HepG2 (cell line): Measurements from ENCODE around the gene OSBPL3. TPM values are rescaled to one million over a fixed set of nuclear protein-coding genes. Genes with fewer than 3 reads are reported as not detected.

Source experiments
- AHR ChIP-seq: IDR thresholded peaks from 2 replicates; pipeline ENCODE4 v1.6.1; 2018; ENCODE audit warnings: missing genetic modification reagents, missing compliant biosample characterization
- CREB1 ChIP-seq, 2 experiments: fragments of 450-650 bp in 1 of 2; IDR thresholded peaks; 2 replicates each; pipeline ENCODE4 v1.6.1; 2016 to 2017; ENCODE audit warnings: control low read depth in 1 of 2, mild to moderate bottlenecking in 1 of 2, missing compliant biosample characterization in 1 of 2, missing genetic modification characterization in 1 of 2
- FOXJ3 ChIP-seq: sonication (generic); formaldehyde crosslinking; IDR thresholded peaks from 2 replicates; pipeline ENCODE4 v1.4.0; 2020; ENCODE audit warnings: missing genetic modification reagents, mild to moderate bottlenecking, borderline replicate concordance
- KDM1A ChIP-seq: IDR thresholded peaks from 2 replicates; pipeline ENCODE4 v1.6.1; 2016; ENCODE audit warnings: missing compliant biosample characterization
- NFE2L2 ChIP-seq: fragments of 150-350 bp; IDR thresholded peaks from 2 replicates; pipeline ENCODE4 v1.6.1; 2014; ENCODE audit warnings: low read length
- NRL ChIP-seq: sonication (generic); formaldehyde crosslinking; IDR thresholded peaks from 2 replicates; pipeline ENCODE4 v1.5.0; 2020; ENCODE audit warnings: missing genetic modification reagents, mild to moderate bottlenecking, moderate library complexity, borderline replicate concordance
- RNF2 ChIP-seq: fragments of 450-650 bp; conservative IDR thresholded peaks from 2 replicates; pipeline ENCODE4 v1.6.1; 2016; ENCODE audit warnings: low read depth
- TAF1 ChIP-seq: sonication (generic); formaldehyde crosslinking; IDR thresholded peaks from 2 replicates; pipeline ENCODE4 v1.4.0; 2020; ENCODE audit warnings: missing genetic modification reagents
- ZBTB8A ChIP-seq: sonication (generic); formaldehyde crosslinking; IDR thresholded peaks from 2 replicates; pipeline ENCODE4 v1.4.0; 2020; ENCODE audit warnings: mild to moderate bottlenecking, low read depth, missing genetic modification reagents, borderline replicate concordance
- ZFP36L1 ChIP-seq: sonication (generic); formaldehyde crosslinking; IDR thresholded peaks from 2 replicates; pipeline ENCODE4 v1.8.0; 2022; ENCODE audit warnings: mild to moderate bottlenecking, missing genetic modification reagents, moderate library complexity
- ZNF614 ChIP-seq: IDR thresholded peaks from 2 replicates; pipeline ENCODE4 v1.6.1; 2018; ENCODE audit warnings: missing biosample characterization, missing genetic modification reagents, inconsistent platforms, borderline replicate concordance
- polyA plus RNA-seq, 8 experiments: library from polyadenylated mRNA; depleted of rRNA in 3 of 8; stranded (reverse) in 7 of 8; unstranded in 1 of 8; fragments of >200 nt; fragmentation: Illumina TruSeq in 4 of 8; extraction: Trizol in 4 of 8; gene quantifications; 2 replicates each; pipeline versions ENCODE4 v1.2.1 to v1.2.3, GENCODE V29; 2011 to 2016; ENCODE audit warnings: low read depth in 4 of 8, missing spikeins in 1 of 8, mixed read lengths in 1 of 8; ENCODE audit not compliant: insufficient read depth in 1 of 8
- total RNA-seq, 5 experiments: library from RNA; depleted of rRNA; stranded (reverse); fragments of >200 nt; fragmentation: Illumina TruSeq; extraction: Trizol; gene quantifications; 2 replicates each; pipeline ENCODE4 v1.2.3, GENCODE V29; 2016; ENCODE audit warnings: low read depth in 1 of 5
- TF ChIP-seq, protein P1 (sequence below), 2 experiments: IDR thresholded peaks; 2 replicates each; pipeline ENCODE4 v1.6.1; 2011 to 2012; ENCODE audit warnings: low read length in 2 of 2, borderline replicate concordance in 1 of 2, low read depth in 1 of 2, mild to moderate bottlenecking in 1 of 2, moderate library complexity in 1 of 2
- TF ChIP-seq, protein P2 (sequence below): sonication (generic); formaldehyde crosslinking; conservative IDR thresholded peaks from 2 replicates; pipeline ENCODE4 v1.8.0; 2022; ENCODE audit warnings: low read depth, missing genetic modification reagents
- TF ChIP-seq, protein P3 (sequence below), 2 experiments: sonication (generic) in 1 of 2; formaldehyde crosslinking in 1 of 2; IDR thresholded peaks; 2 replicates each; pipeline versions ENCODE4 v1.5.1 to v1.6.1; 2011 to 2020; ENCODE audit warnings: borderline replicate concordance in 1 of 2, low read depth in 1 of 2, low read length in 1 of 2, mild to moderate bottlenecking in 1 of 2, missing genetic modification reagents in 1 of 2, moderate library complexity in 1 of 2
- TF ChIP-seq, protein P4 (sequence below): sonication (generic); formaldehyde crosslinking; IDR thresholded peaks from 2 replicates; pipeline ENCODE4 v1.5.0; 2020; ENCODE audit warnings: mild to moderate bottlenecking, missing genetic modification reagents, borderline replicate concordance

The OSBPL3 gene
- total and polyA plus RNA-seq, 2 of the 13 experiments (the other 11 are each of a cell fraction or from before 2014, with no cell fraction given) = 8.8 to 28.9 TPM

DNA sequence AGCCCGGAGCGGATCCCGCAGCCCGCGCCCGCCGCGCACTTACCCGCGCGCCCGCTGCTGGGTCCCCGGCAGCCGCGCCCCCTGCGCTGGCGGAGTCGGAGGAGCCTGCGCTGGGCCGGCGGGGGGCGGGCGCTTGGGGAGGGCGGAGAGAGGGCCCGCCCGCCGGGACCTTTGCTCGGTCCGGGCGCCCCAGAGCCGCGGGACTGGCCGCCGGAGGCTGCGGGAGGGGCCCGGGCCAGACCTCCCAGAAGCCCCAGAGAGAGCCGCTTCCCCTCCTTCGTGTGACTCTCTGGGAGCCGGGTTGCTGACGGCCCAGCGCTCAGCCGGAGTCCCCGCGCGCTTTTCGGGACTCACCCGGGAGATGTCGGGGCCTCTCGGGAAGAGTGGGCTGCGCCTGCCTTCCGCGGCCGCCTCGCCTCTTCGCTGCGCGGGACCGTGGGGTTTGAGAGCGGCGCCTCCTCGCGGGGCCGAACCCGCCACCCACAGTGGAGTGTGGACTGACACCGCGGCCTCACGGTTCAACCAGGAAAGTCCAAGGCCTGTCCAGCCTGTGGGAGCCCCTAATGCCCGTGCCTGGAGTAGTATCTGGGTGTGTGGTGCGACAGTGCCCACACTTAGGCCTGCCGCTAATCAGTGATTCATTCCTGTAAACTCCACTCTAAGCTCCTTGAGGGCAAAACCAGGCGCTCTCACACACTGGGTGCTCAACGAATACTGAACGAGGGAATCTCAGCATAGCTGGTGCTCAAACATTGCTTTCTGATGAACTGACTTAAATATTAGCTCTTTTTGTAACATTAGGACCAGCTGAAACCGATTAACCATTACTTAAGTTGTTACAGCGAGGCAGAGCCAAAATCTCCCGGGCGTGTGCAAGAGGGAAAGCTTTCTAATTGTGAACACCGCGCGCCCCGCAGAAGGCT, 222.4 kb downstream of the OSBPL3 start, which contains the start of gene GSDME (continued):
- TF ChIP-seq, protein P1, sequence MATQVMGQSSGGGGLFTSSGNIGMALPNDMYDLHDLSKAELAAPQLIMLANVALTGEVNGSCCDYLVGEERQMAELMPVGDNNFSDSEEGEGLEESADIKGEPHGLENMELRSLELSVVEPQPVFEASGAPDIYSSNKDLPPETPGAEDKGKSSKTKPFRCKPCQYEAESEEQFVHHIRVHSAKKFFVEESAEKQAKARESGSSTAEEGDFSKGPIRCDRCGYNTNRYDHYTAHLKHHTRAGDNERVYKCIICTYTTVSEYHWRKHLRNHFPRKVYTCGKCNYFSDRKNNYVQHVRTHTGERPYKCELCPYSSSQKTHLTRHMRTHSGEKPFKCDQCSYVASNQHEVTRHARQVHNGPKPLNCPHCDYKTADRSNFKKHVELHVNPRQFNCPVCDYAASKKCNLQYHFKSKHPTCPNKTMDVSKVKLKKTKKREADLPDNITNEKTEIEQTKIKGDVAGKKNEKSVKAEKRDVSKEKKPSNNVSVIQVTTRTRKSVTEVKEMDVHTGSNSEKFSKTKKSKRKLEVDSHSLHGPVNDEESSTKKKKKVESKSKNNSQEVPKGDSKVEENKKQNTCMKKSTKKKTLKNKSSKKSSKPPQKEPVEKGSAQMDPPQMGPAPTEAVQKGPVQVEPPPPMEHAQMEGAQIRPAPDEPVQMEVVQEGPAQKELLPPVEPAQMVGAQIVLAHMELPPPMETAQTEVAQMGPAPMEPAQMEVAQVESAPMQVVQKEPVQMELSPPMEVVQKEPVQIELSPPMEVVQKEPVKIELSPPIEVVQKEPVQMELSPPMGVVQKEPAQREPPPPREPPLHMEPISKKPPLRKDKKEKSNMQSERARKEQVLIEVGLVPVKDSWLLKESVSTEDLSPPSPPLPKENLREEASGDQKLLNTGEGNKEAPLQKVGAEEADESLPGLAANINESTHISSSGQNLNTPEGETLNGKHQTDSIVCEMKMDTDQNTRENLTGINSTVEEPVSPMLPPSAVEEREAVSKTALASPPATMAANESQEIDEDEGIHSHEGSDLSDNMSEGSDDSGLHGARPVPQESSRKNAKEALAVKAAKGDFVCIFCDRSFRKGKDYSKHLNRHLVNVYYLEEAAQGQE (IDR thresholded peaks at IDR 0.05; ENCODE audit: borderline replicate concordance in 1 of 2, low read depth in 1 of 2, low read length in 2 of 2) = 0 out of 4 replicates have a peak, but pooled peaks of 1 of the 2 experiments have one; percentile 21
- TF ChIP-seq RNF2 = no peak
- no peak for TF ChIP-seq CREB1 (IDR thresholded peaks at IDR 0.05)
- no peak for TF ChIP-seq CREB1 (CRISPR knock-in tag; IDR thresholded peaks at IDR 0.05)
- TF ChIP-seq, protein P2, sequence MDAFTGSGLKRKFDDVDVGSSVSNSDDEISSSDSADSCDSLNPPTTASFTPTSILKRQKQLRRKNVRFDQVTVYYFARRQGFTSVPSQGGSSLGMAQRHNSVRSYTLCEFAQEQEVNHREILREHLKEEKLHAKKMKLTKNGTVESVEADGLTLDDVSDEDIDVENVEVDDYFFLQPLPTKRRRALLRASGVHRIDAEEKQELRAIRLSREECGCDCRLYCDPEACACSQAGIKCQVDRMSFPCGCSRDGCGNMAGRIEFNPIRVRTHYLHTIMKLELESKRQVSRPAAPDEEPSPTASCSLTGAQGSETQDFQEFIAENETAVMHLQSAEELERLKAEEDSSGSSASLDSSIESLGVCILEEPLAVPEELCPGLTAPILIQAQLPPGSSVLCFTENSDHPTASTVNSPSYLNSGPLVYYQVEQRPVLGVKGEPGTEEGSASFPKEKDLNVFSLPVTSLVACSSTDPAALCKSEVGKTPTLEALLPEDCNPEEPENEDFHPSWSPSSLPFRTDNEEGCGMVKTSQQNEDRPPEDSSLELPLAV (CRISPR knock-in tag) = no peak
- TF ChIP-seq ZBTB8A = no peak
- TF ChIP-seq KDM1A (CRISPR knock-in tag) = no peak
- TF ChIP-seq NFE2L2 = no peak
- TF ChIP-seq, protein P3, sequence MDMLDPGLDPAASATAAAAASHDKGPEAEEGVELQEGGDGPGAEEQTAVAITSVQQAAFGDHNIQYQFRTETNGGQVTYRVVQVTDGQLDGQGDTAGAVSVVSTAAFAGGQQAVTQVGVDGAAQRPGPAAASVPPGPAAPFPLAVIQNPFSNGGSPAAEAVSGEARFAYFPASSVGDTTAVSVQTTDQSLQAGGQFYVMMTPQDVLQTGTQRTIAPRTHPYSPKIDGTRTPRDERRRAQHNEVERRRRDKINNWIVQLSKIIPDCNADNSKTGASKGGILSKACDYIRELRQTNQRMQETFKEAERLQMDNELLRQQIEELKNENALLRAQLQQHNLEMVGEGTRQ (IDR thresholded peaks at IDR 0.05; ENCODE audit: low read depth, low read length) = no peak
- TF ChIP-seq, protein P3 (CRISPR knock-in tag; IDR thresholded peaks at IDR 0.05; ENCODE audit: borderline replicate concordance) = no peak
- TF ChIP-seq NRL = no peak; the same call in 1 of the 2 replicates
- peak; percentile 66 for TF ChIP-seq TAF1
- no peak for TF ChIP-seq FOXJ3 (CRISPR knock-in tag)
- peak; percentile 38; the same call in 1 of the 2 replicates for TF ChIP-seq ZNF614
- TF ChIP-seq AHR = no peak
- TF ChIP-seq, protein P4, sequence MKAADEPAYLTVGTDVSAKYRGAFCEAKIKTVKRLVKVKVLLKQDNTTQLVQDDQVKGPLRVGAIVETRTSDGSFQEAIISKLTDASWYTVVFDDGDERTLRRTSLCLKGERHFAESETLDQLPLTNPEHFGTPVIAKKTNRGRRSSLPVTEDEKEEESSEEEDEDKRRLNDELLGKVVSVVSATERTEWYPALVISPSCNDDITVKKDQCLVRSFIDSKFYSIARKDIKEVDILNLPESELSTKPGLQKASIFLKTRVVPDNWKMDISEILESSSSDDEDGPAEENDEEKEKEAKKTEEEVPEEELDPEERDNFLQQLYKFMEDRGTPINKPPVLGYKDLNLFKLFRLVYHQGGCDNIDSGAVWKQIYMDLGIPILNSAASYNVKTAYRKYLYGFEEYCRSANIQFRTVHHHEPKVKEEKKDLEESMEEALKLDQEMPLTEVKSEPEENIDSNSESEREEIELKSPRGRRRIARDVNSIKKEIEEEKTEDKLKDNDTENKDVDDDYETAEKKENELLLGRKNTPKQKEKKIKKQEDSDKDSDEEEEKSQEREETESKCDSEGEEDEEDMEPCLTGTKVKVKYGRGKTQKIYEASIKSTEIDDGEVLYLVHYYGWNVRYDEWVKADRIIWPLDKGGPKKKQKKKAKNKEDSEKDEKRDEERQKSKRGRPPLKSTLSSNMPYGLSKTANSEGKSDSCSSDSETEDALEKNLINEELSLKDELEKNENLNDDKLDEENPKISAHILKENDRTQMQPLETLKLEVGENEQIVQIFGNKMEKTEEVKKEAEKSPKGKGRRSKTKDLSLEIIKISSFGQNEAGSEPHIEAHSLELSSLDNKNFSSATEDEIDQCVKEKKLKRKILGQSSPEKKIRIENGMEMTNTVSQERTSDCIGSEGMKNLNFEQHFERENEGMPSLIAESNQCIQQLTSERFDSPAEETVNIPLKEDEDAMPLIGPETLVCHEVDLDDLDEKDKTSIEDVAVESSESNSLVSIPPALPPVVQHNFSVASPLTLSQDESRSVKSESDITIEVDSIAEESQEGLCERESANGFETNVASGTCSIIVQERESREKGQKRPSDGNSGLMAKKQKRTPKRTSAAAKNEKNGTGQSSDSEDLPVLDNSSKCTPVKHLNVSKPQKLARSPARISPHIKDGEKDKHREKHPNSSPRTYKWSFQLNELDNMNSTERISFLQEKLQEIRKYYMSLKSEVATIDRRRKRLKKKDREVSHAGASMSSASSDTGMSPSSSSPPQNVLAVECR (CRISPR knock-in tag) = peak; percentile 56; the same call in 1 of the 2 replicates
- TF ChIP-seq ZFP36L1 (CRISPR knock-in tag) = no peak
